Measurements from ENCODE around the gene IRS2. TPM values are rescaled to one million over a fixed set of nuclear protein-coding genes. Genes with fewer than 3 reads are reported as not detected.

Gene IRS2
- total and polyA plus RNA-seq, 2 donors (not counting 3 experiments of a cell fraction or from before 2014, with no cell fraction given): 1.6 to 4.4 TPM

DNA sequence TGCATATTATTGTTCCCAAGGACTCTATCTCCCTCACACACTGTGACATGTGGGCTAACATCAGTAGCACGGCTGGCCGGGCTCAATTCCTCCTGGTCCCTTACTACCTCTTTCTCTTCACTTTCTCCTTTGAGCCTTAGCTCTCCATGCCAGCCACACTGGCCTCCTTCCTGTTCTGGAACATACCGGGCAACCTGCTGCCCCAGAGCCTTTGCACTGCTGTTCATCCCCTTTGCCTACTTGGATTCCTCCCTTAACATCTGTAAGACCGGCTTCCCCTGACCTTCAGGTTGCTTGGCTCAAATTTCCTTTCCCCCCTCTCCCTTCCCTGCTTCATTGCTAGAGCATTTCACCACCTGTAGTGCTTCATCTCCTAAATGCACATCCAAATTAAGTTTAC is 17.1 kb downstream of the IRS2 start:
- Histone ChIP-seq H3K27me3 (ENCODE audit: control insufficient read depth in 2 of 2, insufficient read depth in 2 of 2, low read length in 2 of 2) (no peaks in the 10 kb centered on the region), H3K4me2 (ENCODE audit: insufficient read depth, low read length) (no peak overlapping the region), H3K36me3 (ENCODE audit: control insufficient read depth in 2 of 2, extremely low read depth in 1 of 2, insufficient read depth in 2 of 2, low read length in 2 of 2) (peaks cover 0 to 1% of the 10 kb centered on the region in 2 experiments), H3K9me3 (replicated peaks; ENCODE audit: control insufficient read depth, insufficient read depth, low read length) (no peaks in the 10 kb centered on the region), H2AFZ (ENCODE audit: low read depth, low read length) (no peak overlapping the region), H3K27ac (ENCODE audit: insufficient read depth, low read depth, low read length) (no peak overlapping the region), H3K9ac (replicated peaks; ENCODE audit: extremely low read depth, insufficient read depth, low read length) (no peak overlapping the region), H3K79me2 (ENCODE audit: control insufficient read depth, insufficient read depth, low read length) (no peaks in the 10 kb centered on the region), H3K4me1 (ENCODE audit: control insufficient read depth, extremely low read depth, insufficient read depth, low read length) (no peaks in the 10 kb centered on the region), H3K4me3 (replicated peaks in 1 of 3; ENCODE audit: insufficient read depth in 1 of 3, low read depth in 1 of 3, low read length in 3 of 3) (no peak overlapping the region), H3K9me1 (replicated peaks; ENCODE audit: control insufficient read depth, extremely low read depth, insufficient read depth, low read length) (no peaks in the 10 kb centered on the region), H4K20me1 (replicated peaks; ENCODE audit: control insufficient read depth, extremely low read depth, insufficient read depth, low read length) (no peaks in the 10 kb centered on the region)
- no peak for DNase-seq (ENCODE audit: low read depth, low spot score)
- intact Hi-C loops (cut with micrococcal nuclease) (no loop called here), dilution Hi-C loops (cut with MboI; ENCODE audit: extremely low pct_ligation_motif_present, low sequenced_read_pairs) (no loop called here)
- BruUV-seq (replicated peaks): no TSS peak
- ChIA-PET CTCF (no interaction called here), POLR2A (no interaction called here)
- no peak for FAIRE-seq
- no peak for TF ChIP-seq FOS (IDR thresholded peaks at IDR 0.05; ENCODE audit: borderline replicate concordance, insufficient read depth, low read length)

DNA sequence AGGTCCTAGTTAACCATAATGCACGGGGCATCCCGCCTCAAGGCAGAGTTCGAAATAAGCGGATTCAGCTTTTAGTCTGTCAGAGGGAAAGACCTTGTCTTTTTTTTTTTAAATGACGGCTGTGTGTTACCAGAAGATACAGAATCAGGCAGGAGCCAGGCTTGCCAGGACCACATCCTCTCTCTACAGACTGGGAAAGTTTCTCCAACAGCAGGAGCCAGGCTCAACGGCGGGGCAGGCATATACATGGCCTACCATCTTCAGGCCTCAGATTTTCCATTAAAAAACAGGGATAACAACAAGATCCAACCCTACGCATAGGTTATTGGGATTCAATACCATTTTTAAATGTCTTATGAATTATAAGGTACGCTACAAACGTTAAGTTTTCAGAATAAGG is 17.8 kb downstream of the IRS2 start:
- TF ChIP-seq, protein P1, sequence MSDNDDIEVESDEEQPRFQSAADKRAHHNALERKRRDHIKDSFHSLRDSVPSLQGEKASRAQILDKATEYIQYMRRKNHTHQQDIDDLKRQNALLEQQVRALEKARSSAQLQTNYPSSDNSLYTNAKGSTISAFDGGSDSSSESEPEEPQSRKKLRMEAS (IDR thresholded peaks at IDR 0.05; ENCODE audit: insufficient read depth, insufficient read length): no peak
- TF ChIP-seq POLR2AphosphoS5 (IDR thresholded peaks at IDR 0.05; ENCODE audit: insufficient read depth, low read depth, low read length) (no peak), JUN (IDR thresholded peaks at IDR 0.05; ENCODE audit: borderline replicate concordance, insufficient read depth, insufficient read length, low read depth) (no peak), EZH2 (IDR thresholded peaks at IDR 0.05; ENCODE audit: borderline replicate concordance, low read depth, low read length, severe bottlenecking) (no peak), FOS (IDR thresholded peaks at IDR 0.05; ENCODE audit: borderline replicate concordance, insufficient read depth, low read length) (no peak), MYC (IDR thresholded peaks at IDR 0.05; ENCODE audit: low read depth, low read length) (no peak), GATA2 (IDR thresholded peaks at IDR 0.05; ENCODE audit: insufficient read depth, insufficient read length, low read depth, low read length) (no peak), POLR2A (IDR thresholded peaks at IDR 0.05; ENCODE audit: low read depth, low read length) (no peak)
- TF ChIP-seq, protein P2, sequence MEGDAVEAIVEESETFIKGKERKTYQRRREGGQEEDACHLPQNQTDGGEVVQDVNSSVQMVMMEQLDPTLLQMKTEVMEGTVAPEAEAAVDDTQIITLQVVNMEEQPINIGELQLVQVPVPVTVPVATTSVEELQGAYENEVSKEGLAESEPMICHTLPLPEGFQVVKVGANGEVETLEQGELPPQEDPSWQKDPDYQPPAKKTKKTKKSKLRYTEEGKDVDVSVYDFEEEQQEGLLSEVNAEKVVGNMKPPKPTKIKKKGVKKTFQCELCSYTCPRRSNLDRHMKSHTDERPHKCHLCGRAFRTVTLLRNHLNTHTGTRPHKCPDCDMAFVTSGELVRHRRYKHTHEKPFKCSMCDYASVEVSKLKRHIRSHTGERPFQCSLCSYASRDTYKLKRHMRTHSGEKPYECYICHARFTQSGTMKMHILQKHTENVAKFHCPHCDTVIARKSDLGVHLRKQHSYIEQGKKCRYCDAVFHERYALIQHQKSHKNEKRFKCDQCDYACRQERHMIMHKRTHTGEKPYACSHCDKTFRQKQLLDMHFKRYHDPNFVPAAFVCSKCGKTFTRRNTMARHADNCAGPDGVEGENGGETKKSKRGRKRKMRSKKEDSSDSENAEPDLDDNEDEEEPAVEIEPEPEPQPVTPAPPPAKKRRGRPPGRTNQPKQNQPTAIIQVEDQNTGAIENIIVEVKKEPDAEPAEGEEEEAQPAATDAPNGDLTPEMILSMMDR (IDR thresholded peaks at IDR 0.05; ENCODE audit: extremely low read depth in 1 of 2, insufficient read depth in 1 of 2, low read depth in 1 of 2, low read length in 2 of 2): no peak
- Histone ChIP-seq H3K9me3 (replicated peaks; ENCODE audit: control insufficient read depth, insufficient read depth, low read length) (no peaks in the 10 kb centered on the region), H3K79me2 (ENCODE audit: control insufficient read depth, insufficient read depth, low read length) (no peaks in the 10 kb centered on the region), H3K4me2 (ENCODE audit: insufficient read depth, low read length) (no peak overlapping the region), H4K20me1 (replicated peaks; ENCODE audit: control insufficient read depth, extremely low read depth, insufficient read depth, low read length) (no peaks in the 10 kb centered on the region), H3K9ac (replicated peaks; ENCODE audit: extremely low read depth, insufficient read depth, low read length) (no peak overlapping the region), H3K27ac (ENCODE audit: insufficient read depth, low read depth, low read length) (no peak overlapping the region), H3K4me1 (ENCODE audit: control insufficient read depth, extremely low read depth, insufficient read depth, low read length) (no peaks in the 10 kb centered on the region), H2AFZ (ENCODE audit: low read depth, low read length) (no peak overlapping the region), H3K27me3 (ENCODE audit: control insufficient read depth in 2 of 2, insufficient read depth in 2 of 2, low read length in 2 of 2) (no peaks in the 10 kb centered on the region), H3K9me1 (replicated peaks; ENCODE audit: control insufficient read depth, extremely low read depth, insufficient read depth, low read length) (no peaks in the 10 kb centered on the region), H3K36me3 (ENCODE audit: control insufficient read depth in 2 of 2, extremely low read depth in 1 of 2, insufficient read depth in 2 of 2, low read length in 2 of 2) (peaks cover 0 to 1% of the 10 kb centered on the region in 2 experiments), H3K4me3 (replicated peaks in 1 of 3; ENCODE audit: insufficient read depth in 1 of 3, low read depth in 1 of 3, low read length in 3 of 3) (no peak overlapping the region)
- no TSS peak for BruUV-seq (replicated peaks)
- POLR2A ChIA-PET: no interaction called here
- CTCF ChIA-PET: interaction anchor here (1.4 kb wide), 1 partner anchor 17 kb away, joined by 4 read pairs; no protein-coding TSS in a partner anchor
- no peak for FAIRE-seq
- intact Hi-C loops (cut with micrococcal nuclease): no loop called here
- dilution Hi-C loops (cut with MboI; ENCODE audit: extremely low pct_ligation_motif_present, low sequenced_read_pairs): no loop called here
- DNase-seq (ENCODE audit: low read depth, low spot score): no peak
